Peyer's patch (tissue), 4 donors: ENCODE measurements around the gene OPCML. TPM values are rescaled to one million over a fixed set of nuclear protein-coding genes. Genes with fewer than 3 reads are reported as not detected.

Experiments
- DNase-seq, 3 donors: peaks; one replicate each; pipeline ENCODE4 v3.0.0-alpha.2; 2017 to 2019
- H3K27ac ChIP-seq, 4 donors: fragments of 200-600 bp; sonication (generic); one replicate each; pipeline ENCODE4 v1.5.1; 2016 to 2019
- H3K27me3 ChIP-seq, 2 donors: fragments of 200-600 bp; sonication (generic); one replicate each; pipeline ENCODE4 v1.5.1; 2019
- H3K36me3 ChIP-seq, 3 donors: fragments of 200-600 bp; sonication (generic); one replicate each; pipeline ENCODE4 v1.5.1; 2016 to 2019
- H3K4me1 ChIP-seq, 4 donors: fragments of 200-600 bp; sonication (generic); one replicate each; pipeline ENCODE4 v1.5.1; 2016 to 2019
- H3K4me3 ChIP-seq, 4 donors: fragments of 200-600 bp; sonication (generic); 1 replicate in 3 of 4; 2 replicates in 1 of 4; pipeline ENCODE4 v1.5.1; 2016 to 2019; ENCODE audit warnings: mild to moderate bottlenecking in 1 of 4
- H3K9me3 ChIP-seq, 4 donors: fragments of 200-600 bp; sonication (generic); one replicate each; pipeline ENCODE4 v1.5.1; 2016 to 2019; ENCODE audit warnings: mild to moderate bottlenecking in 1 of 4
- CTCF ChIP-seq, 6 experiments: fragments of 450-650 bp in 4 of 6; fragments of 200-600 bp in 2 of 6; sonication (generic) in 1 of 6; IDR thresholded peaks; one replicate each; pipeline ENCODE4 v1.5.1; 2017 to 2019; ENCODE audit warnings: antibody characterized with exemption in 6 of 6, mild to moderate bottlenecking in 3 of 6, moderate library complexity in 1 of 6
- POLR2A ChIP-seq, 2 donors: fragments of 450-650 bp; IDR thresholded peaks; one replicate each; pipeline ENCODE4 v1.5.1; 2017; ENCODE audit warnings: antibody characterized with exemption in 2 of 2, mild to moderate bottlenecking in 2 of 2, moderate library complexity in 2 of 2
- total RNA-seq, 4 donors: library from RNA; depleted of rRNA; stranded (reverse); fragments of >200 nt; gene quantifications; one replicate each; pipeline ENCODE4 v1.1.0, GENCODE V29; 2016

OPCML gene
- total RNA-seq, 4 donors from 2014 or later: not detected

GRCh38 chr11:133346137-133346536 is 186.2 kb downstream of the OPCML start:
- H3K9me3 ChIP-seq: no peaks in the 10 kb centered on the region
- no peaks in the 10 kb centered on the region for H3K27me3 ChIP-seq
- no peak for TF ChIP-seq CTCF (IDR thresholded peaks at IDR 0.05)
- TF ChIP-seq POLR2A (IDR thresholded peaks at IDR 0.05): no peak
- DNase-seq: no peak
- no peak overlapping the region for H3K27ac ChIP-seq
- H3K36me3 ChIP-seq: no peaks in the 10 kb centered on the region
- H3K4me3 ChIP-seq: no peak overlapping the region
- no peaks in the 10 kb centered on the region for H3K4me1 ChIP-seq

- no peak for TF ChIP-seq POLR2A (IDR thresholded peaks at IDR 0.05)
- no peak for TF ChIP-seq CTCF (IDR thresholded peaks at IDR 0.05)
- H3K4me3 ChIP-seq: no peak overlapping the region
- no peaks in the 10 kb centered on the region for H3K4me1 ChIP-seq
- no peak overlapping the region for H3K27ac ChIP-seq
- no peak for DNase-seq
- no peaks in the 10 kb centered on the region for H3K9me3 ChIP-seq
- H3K27me3 ChIP-seq: no peaks in the 10 kb centered on the region
- no peaks in the 10 kb centered on the region for H3K36me3 ChIP-seq
Observed at GRCh38 chr11:133343951-133344350, 188.3 kb downstream of the OPCML start.

DNA sequence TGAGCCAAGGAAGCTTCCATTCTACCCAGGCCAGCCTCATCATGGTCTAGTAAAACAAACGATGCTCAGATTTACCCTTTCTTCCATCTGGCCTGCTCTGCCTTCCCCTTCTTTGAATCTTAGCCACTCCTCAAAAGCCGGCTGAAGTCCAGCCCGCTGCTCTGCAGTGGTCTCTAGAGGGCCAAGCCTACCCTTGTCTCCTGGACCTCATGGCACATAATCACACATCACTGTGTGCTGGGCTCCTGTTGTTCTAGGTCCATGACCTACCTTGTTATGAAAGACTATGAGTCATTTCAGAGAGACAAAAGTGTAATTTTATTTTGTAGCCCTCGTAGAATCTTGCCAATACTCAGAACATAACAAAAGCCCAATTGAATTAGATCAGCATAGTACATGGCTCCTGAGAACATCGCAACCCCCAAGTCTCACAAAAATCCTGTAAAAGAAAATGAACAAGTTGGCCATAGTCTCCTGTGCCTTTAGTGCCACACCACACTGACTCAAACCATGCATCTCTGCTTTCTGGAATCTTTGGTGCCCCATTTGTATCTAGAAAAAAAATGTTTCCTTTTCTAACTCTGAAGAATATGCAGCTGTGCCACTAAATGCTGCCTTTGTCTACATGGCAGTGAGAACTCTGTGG is 192.7 kb downstream of the OPCML start:
- no peaks in the 10 kb centered on the region for H3K4me1 ChIP-seq

DNA sequence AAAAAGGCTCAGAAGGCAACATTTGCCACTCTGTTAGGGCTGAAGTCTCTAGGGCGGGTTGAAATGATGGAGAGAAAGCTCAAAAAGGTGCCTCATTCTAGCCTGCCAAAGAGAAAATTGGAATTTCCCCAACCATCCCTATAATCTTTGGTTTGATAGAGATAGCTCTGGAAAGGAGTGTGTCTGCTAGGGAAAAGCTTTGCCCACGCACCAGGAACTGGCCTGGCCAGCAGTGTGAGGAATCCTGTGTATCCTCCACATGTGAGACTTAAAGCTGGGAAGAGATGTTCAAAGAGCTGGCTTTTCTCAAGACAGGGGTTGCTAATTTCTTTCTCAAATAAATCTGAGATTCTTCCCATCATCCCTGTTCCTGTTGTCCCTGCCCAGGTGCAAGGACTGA is 193.7 kb downstream of the OPCML start:
- Histone ChIP-seq H3K4me3 (no peak overlapping the region), H3K36me3 (no peaks in the 10 kb centered on the region), H3K4me1 (no peaks in the 10 kb centered on the region), H3K27ac (no peak overlapping the region), H3K27me3 (no peaks in the 10 kb centered on the region), H3K9me3 (no peaks in the 10 kb centered on the region)
- TF ChIP-seq CTCF (IDR thresholded peaks at IDR 0.05): no peak
- no peak for TF ChIP-seq POLR2A (IDR thresholded peaks at IDR 0.05)
- no peak for DNase-seq

More for the DNA sequence above, 192.7 kb downstream of the OPCML start:
- no peak overlapping the region for H3K27ac ChIP-seq
- TF ChIP-seq CTCF (IDR thresholded peaks at IDR 0.05) (no peak), POLR2A (IDR thresholded peaks at IDR 0.05) (no peak)
- no peak for DNase-seq
- no peaks in the 10 kb centered on the region for H3K36me3 ChIP-seq
- H3K9me3 ChIP-seq: no peaks in the 10 kb centered on the region
- no peaks in the 10 kb centered on the region for H3K27me3 ChIP-seq
- H3K4me3 ChIP-seq: no peak overlapping the region

- H3K4me3 ChIP-seq: no peak overlapping the region
- no peak for TF ChIP-seq CTCF (IDR thresholded peaks at IDR 0.05)
- TF ChIP-seq POLR2A (IDR thresholded peaks at IDR 0.05): no peak
- H3K4me1 ChIP-seq: no peaks in the 10 kb centered on the region
- DNase-seq: no peak
- H3K27me3 ChIP-seq: no peaks in the 10 kb centered on the region
- no peaks in the 10 kb centered on the region for H3K9me3 ChIP-seq
- no peak overlapping the region for H3K27ac ChIP-seq
- H3K36me3 ChIP-seq: no peaks in the 10 kb centered on the region
Observed at GRCh38 chr11:133337951-133338418, 194.3 kb downstream of the OPCML start.
